GM21619 (cell line): ENCODE data around the gene OR10X1.

ENCODE experiments used
- ATAC-seq: cut with Tn5 transposase; IDR thresholded peaks from one replicate; pipeline ENCODE4 v1.9.1; 2021; ENCODE audit not compliant: unreplicated experiment

The OR10X1 gene, protein sequence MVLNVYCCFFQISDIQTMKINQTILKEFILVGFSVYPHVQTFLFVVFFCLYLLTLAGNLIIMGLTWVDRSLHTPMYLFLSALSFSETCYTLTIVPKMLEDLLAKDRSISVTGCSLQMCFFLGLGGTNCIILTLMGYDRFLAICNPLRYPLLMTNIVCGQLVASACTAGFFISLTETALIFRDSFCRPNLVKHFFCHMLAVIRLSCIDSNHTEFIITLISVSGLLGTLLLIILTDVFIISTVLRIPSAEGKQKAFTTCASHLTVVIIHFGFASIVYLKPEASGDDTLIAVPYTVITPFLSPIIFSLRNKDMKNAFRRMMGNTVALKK

DNA sequence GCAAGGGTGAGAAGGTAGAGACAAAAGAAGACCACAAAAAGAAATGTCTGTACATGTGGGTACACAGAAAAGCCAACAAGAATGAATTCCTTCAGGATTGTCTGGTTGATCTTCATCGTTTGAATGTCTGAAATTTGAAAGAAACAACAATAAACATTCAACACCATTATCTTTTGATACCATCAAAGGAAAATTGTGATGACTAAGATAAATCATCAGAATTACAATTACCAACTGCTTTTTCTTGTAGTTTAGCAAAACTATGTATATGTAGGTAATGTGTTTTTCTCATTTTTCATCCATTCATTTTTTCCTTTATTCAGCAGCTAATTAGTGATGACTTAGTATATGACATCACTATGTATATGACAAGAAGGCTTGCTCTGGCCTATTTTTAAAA is at the start of gene OR10X1:
Gene OR10X1 (minus strand): TSS at position 167 of the 400 bp plus-strand sequence. CDS start 0 bp downstream, at position 167.
- no peak for ATAC-seq

DNA sequence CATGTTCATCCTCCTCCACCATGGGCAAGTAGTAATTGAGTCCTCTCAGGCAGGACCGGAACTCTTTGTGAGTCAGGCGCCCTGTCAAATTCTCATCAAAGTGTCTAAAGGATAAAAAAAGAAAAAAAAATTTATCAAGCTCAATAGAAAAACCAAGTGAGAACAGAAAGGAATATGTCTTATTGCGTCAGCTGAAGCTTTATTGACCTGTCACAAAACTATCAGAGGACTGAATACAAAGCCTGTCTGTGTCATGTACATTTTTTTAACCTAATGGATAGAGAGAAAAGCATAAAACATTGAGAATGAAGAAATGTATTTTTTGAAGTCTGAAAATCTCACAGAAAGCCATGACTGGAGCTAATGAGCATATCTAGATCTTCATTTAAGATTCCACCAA is 34.1 kb upstream of the OR10X1 start:
- ATAC-seq, result no peak

DNA sequence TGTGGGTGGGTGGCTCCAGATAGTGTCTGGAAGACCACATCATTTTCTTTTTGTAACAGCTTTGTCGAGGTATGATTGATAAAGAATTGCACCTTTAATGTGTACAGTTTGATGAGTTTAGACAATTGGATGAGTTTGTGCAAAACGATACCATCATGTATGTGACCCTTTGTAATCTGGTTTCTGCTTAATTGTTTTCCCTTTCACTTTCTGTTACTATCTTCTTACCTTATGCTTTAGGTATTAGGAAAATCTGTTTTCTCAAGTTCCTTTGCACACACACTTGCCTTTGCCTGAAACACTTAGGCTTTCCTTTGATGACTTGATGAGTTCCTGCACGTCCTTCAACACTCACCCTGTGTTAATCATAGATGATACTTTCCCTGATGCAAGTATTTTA is 32.2 kb upstream of the OR10X1 start:
- ATAC-seq, result no peak

DNA sequence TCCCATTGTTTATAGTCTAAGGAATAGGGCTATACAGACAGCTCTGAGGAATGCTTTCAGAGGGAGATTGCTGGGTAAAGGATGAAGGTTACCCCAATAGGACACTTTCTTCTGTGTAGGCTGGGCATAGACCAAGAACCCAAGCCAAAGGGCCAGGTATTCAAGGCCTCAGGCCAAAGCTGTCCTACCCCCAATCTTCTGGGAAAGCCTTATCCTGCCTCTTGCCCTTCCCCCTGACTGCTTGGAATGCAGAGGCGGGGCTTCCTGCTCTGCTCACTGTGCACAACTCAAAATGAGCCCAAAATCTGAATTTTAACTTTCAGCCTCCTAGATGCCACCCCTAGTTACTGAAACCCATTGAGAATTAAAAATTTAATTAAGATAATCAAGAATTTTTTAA is 27.6 kb upstream of the OR10X1 start:
- ATAC-seq, result no peak

DNA sequence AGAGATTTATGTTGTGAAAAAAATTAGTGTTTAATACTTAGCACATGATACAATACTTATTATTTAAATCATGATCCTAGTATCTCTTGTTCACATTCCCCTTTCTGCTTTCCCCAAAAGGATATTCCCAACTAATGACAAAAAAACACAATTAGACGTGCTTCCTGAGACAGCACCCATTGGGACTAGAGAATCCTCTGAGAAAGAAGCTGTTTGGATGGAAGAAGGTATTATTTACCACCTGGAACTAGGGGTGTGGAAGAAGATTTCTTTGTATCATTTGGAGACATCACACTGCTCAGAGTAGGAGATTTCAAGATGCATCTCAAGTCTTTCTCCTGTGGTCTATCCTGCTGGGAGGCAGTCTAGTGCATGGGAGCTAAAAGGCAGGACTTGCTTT is 25.3 kb upstream of the OR10X1 start, which contains the start of gene OR10Z1:
Gene OR10Z1 (plus strand): TSS at position 301 of the 400 bp plus-strand sequence. CDS start 1,171 bp downstream, outside the sequence.
- no peak for ATAC-seq

DNA sequence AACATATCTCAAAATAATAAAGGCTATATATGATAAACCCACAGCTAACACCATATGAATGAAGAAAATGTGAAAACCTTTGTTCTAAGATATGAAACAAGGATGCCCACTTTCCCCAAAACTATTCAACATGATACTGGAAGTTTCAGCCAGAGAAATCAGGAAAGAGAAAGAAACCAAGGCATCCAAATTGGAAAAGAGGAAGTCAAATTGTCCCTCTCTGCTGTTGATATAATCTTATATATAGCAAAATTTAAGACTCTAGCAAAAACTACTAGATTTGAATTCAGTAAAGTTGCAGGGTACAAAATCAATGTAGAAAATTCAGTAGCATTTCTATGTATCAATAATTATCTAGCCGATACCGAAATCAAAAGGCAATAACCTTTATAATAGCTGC is 21.0 kb upstream of the OR10X1 start:
- ATAC-seq, result no peak

DNA sequence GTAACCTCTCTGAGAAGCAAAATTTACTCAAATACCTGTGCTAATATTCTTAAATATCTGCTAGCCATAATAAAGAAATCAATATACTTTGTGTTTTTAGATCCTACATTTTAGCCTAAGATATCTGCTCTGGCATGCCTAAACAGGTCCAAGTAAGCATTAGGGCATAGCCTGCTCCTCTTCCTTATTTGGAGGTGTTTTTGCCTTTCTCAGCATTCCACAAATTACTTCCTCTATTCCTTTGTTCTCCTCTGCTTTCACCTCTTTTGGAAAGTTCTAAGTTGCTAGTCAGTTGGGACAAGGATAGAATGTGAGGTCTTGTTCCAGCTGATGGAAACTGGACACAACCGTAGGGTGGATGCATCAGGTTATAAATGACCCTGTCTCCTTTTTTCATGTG is 7.2 kb upstream of the OR10X1 start:
- no peak for ATAC-seq

DNA sequence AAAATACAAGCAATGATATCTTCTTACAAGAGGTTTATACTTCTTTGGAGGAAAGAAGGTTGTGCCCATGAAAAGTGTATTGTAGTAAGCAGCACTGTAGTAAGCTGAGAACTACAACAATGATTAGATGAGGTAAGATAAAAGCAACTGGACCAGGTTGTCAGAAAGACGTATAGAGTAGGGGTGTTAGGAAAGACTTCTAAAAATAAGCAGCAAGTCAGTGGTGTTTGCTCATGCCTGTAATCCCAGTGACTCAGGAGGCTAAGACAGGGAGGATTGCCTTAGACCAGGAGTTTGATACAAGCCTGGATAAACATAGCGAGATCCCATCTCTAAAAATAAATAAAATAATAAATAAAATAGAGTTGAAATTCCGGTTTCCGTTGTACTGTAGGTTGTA is 4.3 kb upstream of the OR10X1 start:
- ATAC-seq, result no peak

DNA sequence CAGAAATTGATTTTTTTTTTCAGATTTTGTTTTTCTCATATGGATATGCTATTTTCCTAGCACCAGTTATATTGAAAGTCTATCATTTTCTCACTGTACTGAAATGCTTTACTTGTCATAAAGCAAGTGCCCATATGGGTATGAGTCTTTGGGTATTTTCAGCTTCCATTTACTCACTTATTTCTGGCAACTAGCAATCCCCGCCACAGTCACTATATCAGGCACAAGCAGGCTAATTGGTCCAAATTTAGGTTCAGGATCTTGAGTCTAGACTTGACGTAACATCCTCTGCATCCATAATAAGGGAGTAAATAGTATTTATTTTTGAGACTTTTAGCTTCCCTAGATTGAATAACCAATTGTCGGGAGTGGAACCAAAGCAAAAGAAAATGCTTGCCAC is 2.1 kb downstream of the OR10X1 start:
- no peak for ATAC-seq

DNA sequence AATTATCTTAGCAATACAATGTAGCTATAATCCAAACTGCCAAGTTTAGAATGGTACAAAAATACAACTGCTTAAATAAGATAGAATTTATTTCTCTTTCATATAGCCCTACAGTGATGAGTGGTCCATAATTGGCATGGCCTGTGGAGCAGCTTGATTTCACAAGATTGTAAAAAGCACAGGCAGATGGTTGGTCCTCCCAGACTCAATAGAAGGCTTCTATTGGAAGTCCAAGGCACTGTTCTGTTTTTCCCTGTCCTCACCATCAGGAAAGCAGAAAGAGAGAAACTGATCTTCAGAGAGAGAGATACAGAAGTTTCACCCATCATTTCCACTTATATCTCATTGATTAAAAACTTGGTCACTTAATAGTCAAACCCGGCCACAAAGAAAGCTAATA is 7.5 kb downstream of the OR10X1 start:
- no peak for ATAC-seq

DNA sequence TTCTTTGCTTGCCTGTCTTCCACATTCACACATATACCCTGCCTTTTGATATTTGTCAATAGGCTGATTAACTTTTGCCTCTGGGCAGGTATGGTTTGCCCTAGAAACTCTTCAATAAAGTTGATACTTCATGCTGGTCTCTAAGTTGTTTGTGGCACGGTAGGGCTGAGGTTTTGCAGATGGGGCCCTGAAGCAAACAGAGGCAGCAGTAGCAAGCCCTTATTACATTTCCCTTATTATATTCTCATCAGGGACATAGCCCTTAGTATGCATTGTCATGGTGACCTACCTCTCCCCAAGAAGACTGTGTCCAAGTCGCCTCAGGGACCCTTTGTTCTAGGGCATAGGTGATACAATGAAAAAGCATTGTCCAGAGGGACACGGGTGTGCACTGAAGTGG is 9.2 kb downstream of the OR10X1 start, which contains the start of gene OR6P1:
Gene OR6P1 (minus strand): TSS at position 101 of the 400 bp plus-strand sequence. CDS start 6,976 bp downstream, outside the sequence.
- no peak for ATAC-seq

DNA sequence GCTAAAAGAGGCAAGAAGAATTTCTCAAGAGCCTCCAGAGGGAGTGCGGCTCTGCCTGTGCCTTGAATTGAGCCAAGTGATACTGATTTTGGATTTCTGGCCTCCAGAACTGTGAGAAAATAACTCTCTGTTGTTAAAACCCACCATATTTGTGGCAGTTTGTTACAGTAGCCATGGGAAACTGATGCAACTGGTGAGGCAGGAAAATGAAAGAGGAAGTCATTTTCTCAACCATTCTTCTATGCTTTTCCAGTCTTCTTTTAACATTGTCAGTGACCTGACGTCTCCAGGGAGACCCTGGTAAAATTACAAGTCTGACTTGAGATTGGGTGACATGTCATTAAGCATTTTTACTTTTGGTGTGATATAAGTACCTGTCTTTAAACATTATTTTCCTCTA is 15.1 kb downstream of the OR10X1 start:
- no peak for ATAC-seq

DNA sequence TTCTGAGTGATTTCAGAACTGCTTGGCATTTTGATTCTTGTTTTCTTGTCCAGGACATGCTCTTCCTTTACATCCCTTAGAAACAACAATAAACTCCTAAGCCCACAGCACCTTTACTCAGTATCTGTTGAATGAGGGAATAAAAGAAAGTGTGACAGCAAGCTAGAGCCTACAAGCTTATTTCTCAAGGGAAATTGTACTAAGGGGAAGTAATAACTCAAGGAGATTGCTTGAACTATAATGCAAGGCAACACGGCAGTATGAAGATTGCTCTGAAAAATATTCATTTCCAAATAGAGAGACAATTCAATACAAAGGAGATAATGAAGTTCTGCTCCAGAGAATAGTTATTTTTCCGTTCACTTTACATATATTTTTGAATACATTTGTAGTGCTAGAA is 15.8 kb downstream of the OR10X1 start:
- no peak for ATAC-seq

DNA sequence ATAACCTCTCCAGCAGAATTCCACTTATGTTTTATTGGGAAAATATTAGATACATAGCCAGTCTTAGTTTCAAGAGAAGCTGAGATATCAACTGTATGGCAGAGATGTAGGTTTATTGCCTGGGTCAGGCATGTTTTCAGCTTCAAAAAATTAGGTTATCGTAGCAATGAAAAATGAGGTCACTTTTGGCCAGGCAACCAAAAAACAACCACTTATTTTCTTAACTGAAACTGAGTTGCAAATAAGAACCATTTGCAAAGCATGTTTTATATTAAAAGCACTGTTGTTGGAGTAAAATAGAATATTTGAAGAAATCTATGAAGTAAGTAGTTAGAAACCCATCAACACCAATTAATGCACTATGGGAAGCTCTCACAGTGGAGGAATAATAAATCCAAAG is 20.0 kb downstream of the OR10X1 start:
- no peak for ATAC-seq

DNA sequence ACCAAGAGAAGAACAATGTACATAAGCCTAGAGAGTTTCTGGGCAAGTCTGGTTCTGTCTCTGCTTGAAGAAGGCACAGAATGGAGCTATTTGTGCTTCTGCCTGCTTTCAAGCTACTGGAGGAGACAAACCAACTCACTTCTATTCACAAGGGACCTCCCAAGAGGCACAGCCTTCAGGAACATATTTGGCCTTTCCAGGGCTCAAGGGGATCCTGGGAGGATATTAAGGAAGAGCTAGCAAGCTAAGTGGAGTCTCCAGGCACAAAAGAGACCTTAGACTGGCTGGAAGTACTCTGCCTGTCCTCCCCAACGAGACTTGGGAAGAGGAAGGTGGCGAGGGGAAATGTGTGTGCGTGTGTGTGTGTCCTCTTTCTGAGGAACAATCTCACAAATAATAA is 25.3 kb downstream of the OR10X1 start, which contains the start of gene OR6Y1:
Gene OR6Y1 (minus strand): TSS at position 54 of the 400 bp plus-strand sequence. CDS start 6,300 bp downstream, outside the sequence.
- ATAC-seq, result no peak

DNA sequence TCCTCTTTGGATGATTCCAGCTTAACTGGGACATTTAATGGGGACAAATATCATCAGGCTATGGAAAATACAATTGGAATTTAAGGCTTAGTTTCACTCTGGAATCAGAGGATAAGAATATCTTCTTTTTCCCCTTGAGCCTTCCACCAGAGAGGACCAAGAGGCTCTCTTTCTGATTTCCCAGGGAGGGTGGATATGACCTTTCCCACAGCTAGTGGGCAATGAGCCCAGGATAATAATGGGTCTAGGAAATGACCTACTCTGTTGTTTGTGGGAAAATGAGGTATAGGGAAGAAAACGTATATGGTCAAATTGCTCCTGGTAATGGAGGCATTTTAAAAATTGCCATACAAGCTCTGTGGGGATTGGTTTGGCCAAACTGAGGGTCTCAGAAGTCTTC is 27.4 kb downstream of the OR10X1 start:
- ATAC-seq, result no peak

DNA sequence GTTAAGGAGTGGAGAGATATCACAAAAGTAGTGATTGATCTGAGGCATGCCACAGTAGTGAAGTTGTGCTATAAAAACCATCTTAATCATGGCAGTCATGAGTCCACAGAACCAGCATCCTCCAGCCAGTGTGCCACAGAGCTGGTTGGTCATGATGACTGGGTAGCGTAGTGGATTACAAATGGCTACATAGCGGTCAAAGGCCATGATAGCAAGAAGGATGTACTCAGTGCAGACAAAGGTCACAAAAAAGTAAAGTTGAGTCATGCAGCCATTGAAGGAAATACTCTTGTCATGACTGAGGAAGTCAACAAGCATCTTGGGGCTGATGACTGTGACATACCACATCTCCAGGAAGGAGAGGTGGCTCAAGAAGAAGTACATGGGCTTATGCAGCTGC is 32.2 kb downstream of the OR10X1 start:
- no peak for ATAC-seq

DNA sequence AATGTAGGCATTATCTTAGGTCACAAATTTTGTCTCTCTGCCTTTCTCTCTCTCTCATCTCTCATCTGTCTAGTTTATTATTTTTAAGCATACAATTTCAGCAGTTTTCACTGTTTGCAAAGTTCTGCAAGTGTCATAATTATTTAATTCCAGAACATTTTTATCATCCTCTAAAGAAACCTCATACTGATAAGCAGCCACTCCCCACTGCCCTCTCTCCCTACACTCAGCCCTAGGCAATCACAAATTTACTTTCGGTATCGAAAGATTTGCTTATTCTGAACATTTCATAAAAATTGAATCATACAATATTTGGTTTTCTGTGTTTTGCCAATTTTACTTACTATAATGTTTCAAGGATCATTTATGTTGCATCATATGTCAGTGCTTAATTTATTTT is 42.1 kb downstream of the OR10X1 start:
- no peak for ATAC-seq

DNA sequence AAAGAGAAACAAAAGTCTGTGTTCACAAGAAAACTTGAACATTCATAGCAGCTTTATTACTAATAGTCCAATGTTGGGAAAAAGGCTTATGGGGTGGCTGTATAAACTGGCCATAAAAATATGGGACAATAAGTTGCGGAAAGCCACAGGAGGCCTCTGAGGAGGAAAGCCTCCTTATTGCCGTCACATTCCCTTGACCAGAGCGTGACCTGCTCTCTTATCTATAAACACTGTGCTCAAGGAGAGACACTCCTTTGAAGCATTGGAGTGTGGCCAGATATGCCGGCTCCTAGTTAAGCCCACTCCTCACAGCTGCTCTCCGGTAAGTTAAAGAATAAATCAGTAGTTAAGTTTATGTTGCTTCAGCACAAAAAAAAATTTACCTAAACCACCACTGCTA is 45.2 kb downstream of the OR10X1 start:
- no peak for ATAC-seq
